H1 (cell line): ENCODE results near the gene DLL3. TPM values are rescaled to one million over a fixed set of nuclear protein-coding genes. Genes with fewer than 3 reads are reported as not detected.

Source experiments
- CTCF ChIA-PET: fragments of 300-600 bp; sonication (Branson Sonifier 250); formaldehyde crosslinking; loops from one replicate; lab custom pipeline; 2021; ENCODE audit not compliant: partially characterized antibody; lab: Charles Lee
- POLR2A ChIA-PET: fragments of 300-600 bp; sonication (Branson Sonifier 250); formaldehyde crosslinking; loops from one replicate; lab custom pipeline; 2021; ENCODE audit warnings: inconsistent platforms; ENCODE audit not compliant: partially characterized antibody; lab: Charles Lee
- DNase-seq, 2 experiments: peaks; one replicate each; pipeline versions ENCODE4 v3.0.0 to v3.0.0-alpha.2; 2010 to 2022; ENCODE audit warnings: low spot score in 2 of 2, low read depth in 1 of 2, mixed read lengths in 1 of 2
- FAIRE-seq: peaks from 2 replicates; lab custom pipeline; 2011; peaks lifted over from hg19 to GRCh38; lab: Jason Lieb, UNC
- H2AFZ ChIP-seq: 2 replicates; pipeline ENCODE4 v1.8.1; 2012; ENCODE audit warnings: low read length, inconsistent platforms
- H2AK5ac ChIP-seq: 2 replicates; pipeline ENCODE4 v1.6.1; 2013; ENCODE audit warnings: low read depth, low read length
- H2BK120ac ChIP-seq: replicated peaks from 2 replicates; pipeline ENCODE3; 2013; ENCODE audit warnings: low read depth, low read length, inconsistent platforms
- H2BK12ac ChIP-seq: 2 replicates; pipeline ENCODE4 v1.6.1; 2013; ENCODE audit warnings: low read depth, low read length
- H2BK15ac ChIP-seq: 2 replicates; pipeline ENCODE4 v1.6.1; 2013; ENCODE audit warnings: low read length
- H2BK20ac ChIP-seq: 2 replicates; pipeline ENCODE4 v1.6.1; 2013; ENCODE audit warnings: low read length
- H2BK5ac ChIP-seq: 2 replicates; pipeline ENCODE4 v1.6.1; 2013; ENCODE audit warnings: low read depth, low read length
- H3K14ac ChIP-seq: 2 replicates; pipeline ENCODE4 v1.6.1; 2013; ENCODE audit warnings: inconsistent platforms; ENCODE audit not compliant: insufficient read length
- H3K18ac ChIP-seq: 2 replicates; pipeline ENCODE4 v1.6.1; 2013; ENCODE audit warnings: low read length; ENCODE audit errors: extremely low read depth
- H3K23ac ChIP-seq: 2 replicates; pipeline ENCODE4 v1.6.1; 2013; ENCODE audit warnings: inconsistent platforms; ENCODE audit not compliant: insufficient read length
- H3K23me2 ChIP-seq: 2 replicates; pipeline ENCODE4 v1.6.1; 2013; ENCODE audit warnings: low read depth, low read length
- H3K27ac ChIP-seq: 2 replicates; pipeline ENCODE4 v1.6.1; 2011; ENCODE audit warnings: low read depth, low read length, inconsistent platforms
- H3K27me3 ChIP-seq, 4 experiments: replicated peaks in 1 of 4; 1 replicate in 1 of 4; 2 replicates in 3 of 4; pipeline versions ENCODE4 v1.6.1 to v1.8.1; 2011 to 2013; ENCODE audit warnings: low read length in 3 of 4, mild to moderate bottlenecking in 3 of 4, inconsistent platforms in 2 of 4, mixed read lengths in 2 of 4, moderate library complexity in 1 of 4; ENCODE audit not compliant: control insufficient read depth in 3 of 4, insufficient read depth in 3 of 4; ENCODE audit errors: extremely low read depth in 1 of 4
- H3K36me3 ChIP-seq, 4 experiments: 2 replicates each; pipeline versions ENCODE4 v1.6.1 to v1.8.1; 2011 to 2013; ENCODE audit warnings: mild to moderate bottlenecking in 4 of 4, low read length in 3 of 4, moderate library complexity in 2 of 4, control low read depth in 1 of 4, inconsistent platforms in 1 of 4; ENCODE audit not compliant: insufficient read depth in 4 of 4, control insufficient read depth in 2 of 4
- H3K4ac ChIP-seq: replicated peaks from 2 replicates; pipeline ENCODE3; 2013; ENCODE audit warnings: low read length, low read depth, mixed read lengths, inconsistent platforms; ENCODE audit not compliant: insufficient read length
- H3K4me1 ChIP-seq, 4 experiments: replicated peaks in 1 of 4; 1 replicate in 1 of 4; 2 replicates in 3 of 4; pipeline versions ENCODE4 v1.6.1 to v1.8.1; 2011 to 2013; ENCODE audit warnings: low read length in 3 of 4, inconsistent platforms in 2 of 4, mixed read lengths in 1 of 4; ENCODE audit not compliant: insufficient read depth in 4 of 4, control insufficient read depth in 3 of 4
- H3K4me2 ChIP-seq, 2 experiments: 2 replicates each; pipeline versions ENCODE4 v1.6.1 to v1.8.1; 2011 to 2013; ENCODE audit warnings: low read depth in 2 of 2, low read length in 2 of 2, control low read depth in 1 of 2, inconsistent platforms in 1 of 2, mild to moderate bottlenecking in 1 of 2; ENCODE audit not compliant: insufficient read depth in 1 of 2
- H3K4me3 ChIP-seq, 4 experiments: fragments of 200-600, 300-600 bp in 1 of 4; sonication (generic), shearing (Covaris generic), sonication (Bioruptor Twin) in 1 of 4; 2 replicates each; pipeline versions ENCODE4 v1.5.1 to v1.8.1; 2011 to 2016; ENCODE audit warnings: low read length in 4 of 4, low read depth in 3 of 4, control low read depth in 2 of 4, inconsistent platforms in 2 of 4, mild to moderate bottlenecking in 2 of 4, mixed read lengths in 1 of 4, moderate library complexity in 1 of 4; ENCODE audit not compliant: insufficient read depth in 2 of 4; ENCODE audit errors: extremely low read depth in 1 of 4
- H3K56ac ChIP-seq: replicated peaks from 2 replicates; pipeline ENCODE3; 2013; ENCODE audit warnings: low read depth, mild to moderate bottlenecking, mixed read lengths, low read length, inconsistent platforms; ENCODE audit not compliant: insufficient read length
- H3K79me1 ChIP-seq: 2 replicates; pipeline ENCODE4 v1.6.1; 2013; ENCODE audit warnings: low read depth, low read length, control low read depth
- H3K79me2 ChIP-seq, 2 experiments: 2 replicates each; pipeline versions ENCODE4 v1.6.1 to v1.8.1; 2012 to 2013; ENCODE audit warnings: low read length in 2 of 2, mild to moderate bottlenecking in 2 of 2, inconsistent platforms in 1 of 2; ENCODE audit not compliant: insufficient read depth in 2 of 2, control insufficient read depth in 1 of 2
- H3K9ac ChIP-seq, 4 experiments: replicated peaks in 1 of 4; 1 replicate in 1 of 4; 2 replicates in 3 of 4; pipeline versions ENCODE4 v1.6.1 to v1.8.1; 2011 to 2013; ENCODE audit warnings: low read depth in 3 of 4, low read length in 3 of 4, control low read depth in 2 of 4, mild to moderate bottlenecking in 2 of 4, moderate library complexity in 2 of 4, inconsistent platforms in 1 of 4; ENCODE audit errors: extremely low read depth in 1 of 4
- H3K9me3 ChIP-seq, 2 experiments: 2 replicates each; pipeline versions ENCODE4 v1.6.1 to v1.8.1; 2012 to 2013; ENCODE audit warnings: mild to moderate bottlenecking in 2 of 2, moderate library complexity in 2 of 2, control low read depth in 1 of 2, inconsistent platforms in 1 of 2, low read depth in 1 of 2, low read length in 1 of 2, mixed read lengths in 1 of 2; ENCODE audit not compliant: insufficient read depth in 2 of 2
- H4K20me1 ChIP-seq, 2 experiments: replicated peaks in 1 of 2; 2 replicates each; pipeline versions ENCODE3 to v1.8.1; 2011 to 2013; ENCODE audit warnings: inconsistent platforms in 2 of 2, low read length in 2 of 2, mild to moderate bottlenecking in 1 of 2; ENCODE audit not compliant: insufficient read depth in 2 of 2, control insufficient read depth in 1 of 2
- H4K5ac ChIP-seq: 2 replicates; pipeline ENCODE4 v1.6.1; 2013; ENCODE audit warnings: low read length, low read depth, mixed read lengths, inconsistent platforms; ENCODE audit not compliant: insufficient read length
- H4K8ac ChIP-seq: 2 replicates; pipeline ENCODE4 v1.8.0; 2013; ENCODE audit warnings: mild to moderate bottlenecking, moderate library complexity, low read length, inconsistent platforms; ENCODE audit not compliant: insufficient read depth; ENCODE audit errors: extremely low read depth
- H4K91ac ChIP-seq: replicated peaks from 2 replicates; pipeline ENCODE3; 2013; ENCODE audit warnings: low read length, mixed read lengths, inconsistent platforms; ENCODE audit not compliant: insufficient read length
- ASH2L ChIP-seq: fragments of 200-600, 300-600 bp; sonication (generic); IDR thresholded peaks from one replicate; pipeline ENCODE4 v1.7.1; 2017; ENCODE audit warnings: low read length
- KDM4A ChIP-seq: IDR thresholded peaks from one replicate; pipeline ENCODE4 v1.7.1; 2012; ENCODE audit warnings: low read depth, mild to moderate bottlenecking, moderate library complexity, low read length, inconsistent platforms; ENCODE audit not compliant: severe bottlenecking
- KDM5A ChIP-seq: fragments of 200-600 bp; IDR thresholded peaks from 2 replicates; pipeline ENCODE4 v1.7.1; 2012; ENCODE audit warnings: mild to moderate bottlenecking, low read length, inconsistent platforms, mixed read lengths
- PHF8 ChIP-seq: fragments of 200-600 bp; sonication (generic); conservative IDR thresholded peaks from 2 replicates; pipeline ENCODE4 v1.7.1; 2012; ENCODE audit warnings: low read depth, mild to moderate bottlenecking, inconsistent platforms, low read length, moderate library complexity
- POLR2A ChIP-seq, 2 experiments: IDR thresholded peaks; 1 replicate in 1 of 2; 2 replicates in 1 of 2; pipeline ENCODE4 v1.6.1; 2011; ENCODE audit warnings: low read depth in 2 of 2, low read length in 2 of 2, mild to moderate bottlenecking in 2 of 2; ENCODE audit errors: control extremely low read depth in 1 of 2
- POLR2AphosphoS5 ChIP-seq: IDR thresholded peaks from 2 replicates; pipeline ENCODE4 v1.6.1; 2011; ENCODE audit warnings: low read depth, low read length
- TBP ChIP-seq: IDR thresholded peaks from 2 replicates; pipeline ENCODE4 v1.6.1; 2011; ENCODE audit warnings: low read depth, low read length, improper control_type of control experiment
- WGBS, 2 experiments: shearing (Covaris generic) in 1 of 2; methylation state at CpG; one replicate each; pipeline versions ENCODE4 v1.1.6 to v1.1.7; 2013 to 2015; ENCODE audit warnings: low lambda C conversion rate in 2 of 2, mixed read lengths in 2 of 2, inconsistent platforms in 1 of 2, low coverage in 1 of 2, missing lambda C conversion rate in 1 of 2; ENCODE audit not compliant: insufficient replicate concordance in 2 of 2, insufficient coverage in 1 of 2, insufficient read length in 1 of 2; ENCODE audit errors: extremely low coverage in 1 of 2, missing lambda C conversion rate in 1 of 2; 5-methylcytosine and 5-hydroxymethylcytosine counted together
- polyA plus RNA-seq, 7 experiments: library from polyadenylated mRNA; depleted of rRNA in 3 of 7; stranded (reverse) in 5 of 7; unstranded in 2 of 7; fragments of >200 nt in 5 of 7; fragments of 200-250 nt in 2 of 7; gene quantifications; 1 replicate in 5 of 7; 2 replicates in 1 of 7; 4 replicates in 1 of 7; pipeline versions ENCODE4 v1.2.1 to v1.2.3, GENCODE V29; 2011 to 2013; ENCODE audit warnings: missing spikeins in 2 of 7, mixed read lengths in 2 of 7
- total RNA-seq: library from RNA; stranded (reverse); fragmentation: NEBNext Ultra II Directional; extraction: Animal tissue kit (Norgen Biotek cat#: 25700); gene quantifications from 2 replicates; pipeline ENCODE4 v1.2.1, GENCODE V29; 2021

DLL3 gene
- total and polyA plus RNA-seq, 2 of the 8 experiments (the other 6 are each of a cell fraction or from before 2014, with no cell fraction given) = 12.2 to 13.8 TPM

- 0 out of 2 replicates have a peak overlapping the region, but pooled peaks have one; percentile 43 for H2AFZ ChIP-seq
- peak overlapping the region; percentile 38 for H3K4ac ChIP-seq
- H3K4me3 ChIP-seq = peak overlapping the region; percentile 76 to 95 (median 90)
- ChIA-PET POLR2A (interaction anchor here (0.8 to 4.2 kb wide), 20 partner anchors 9 to 124 kb away, joined by 3 to 24 read pairs (median 5); partner anchors contain the start of genes EID2, EID2B, MED29 and RPS16), CTCF (interaction anchor here (0.9 to 10.7 kb wide), 6 partner anchors 12 to 104 kb away, joined by 3 to 101 read pairs (median 10); partner anchors contain the start of genes EID2B and PLEKHG2)
- H2BK20ac ChIP-seq = no peak overlapping the region
- 0 out of 2 replicates have a peak overlapping the region, but pooled peaks have one; percentile 39 for H2BK12ac ChIP-seq
- peak overlapping the region; percentile 22 for H4K8ac ChIP-seq
- H3K23me2 ChIP-seq = peaks cover 10% of the 10 kb centered on the region; the same call in 1 of the 2 replicates
- H3K23ac ChIP-seq = no peak overlapping the region
- no peak overlapping the region for H2BK120ac ChIP-seq
- peaks cover 0 to 2% (median 0%) of the 10 kb centered on the region in 4 experiments; a peak in 3 of 7 replicates for H3K27me3 ChIP-seq
- H3K9me3 ChIP-seq = no peaks in the 10 kb centered on the region
- H3K18ac ChIP-seq = peak overlapping the region; percentile 88
- H3K79me1 ChIP-seq = peaks cover 10% of the 10 kb centered on the region
- H4K20me1 ChIP-seq = peaks cover 2 to 3% of the 10 kb centered on the region in 2 experiments
- no peak overlapping the region for H2BK15ac ChIP-seq
- no peak overlapping the region for H2AK5ac ChIP-seq
- peak overlapping the region; percentile 61 to 77 (median 70) for H3K9ac ChIP-seq
- DNase-seq (no peak), FAIRE-seq (no peak)
- peak overlapping the region; percentile 36 for H3K56ac ChIP-seq
- WGBS, 2 experiments = 2% methylated on average over 33 of the region's 44 CpGs; no CpG with 5 or more reads in 1 of the 2 experiments
- H3K4me2 ChIP-seq = peak overlapping the region; percentile 56 to 85
- H3K79me2 ChIP-seq = peaks cover 0 to 7% of the 10 kb centered on the region in 2 experiments; a peak in 3 of 4 replicates
- H4K5ac ChIP-seq = peak overlapping the region; percentile 8
- no peak for TF ChIP-seq KDM5A
- TF ChIP-seq POLR2A (IDR thresholded peaks at IDR 0.05; ENCODE audit: control extremely low read depth in 1 of 2, low read depth in 2 of 2, low read length in 2 of 2) = peak in 1 of 2 experiments; percentile 14; a peak in 1 of 3 replicates
- peak; percentile 81 for TF ChIP-seq KDM4A
- no peak for TF ChIP-seq POLR2AphosphoS5
- 0 out of 2 replicates have a peak, but pooled peaks have one; percentile 6 for TF ChIP-seq TBP
- 0 out of 2 replicates have a peak, but pooled peaks have one; percentile 25 for TF ChIP-seq PHF8
- TF ChIP-seq ASH2L = peak; percentile 60
- H2BK5ac ChIP-seq = peak overlapping the region; percentile 55; the same call in 1 of the 2 replicates
- peaks cover 1 to 6% (median 3%) of the 10 kb centered on the region in 4 experiments; a peak in 3 of 8 replicates for H3K36me3 ChIP-seq
- peaks cover 0 to 11% (median 5%) of the 10 kb centered on the region in 4 experiments; a peak in 6 of 7 replicates for H3K4me1 ChIP-seq
- no peak overlapping the region for H3K14ac ChIP-seq
- peak overlapping the region; percentile 20 for H4K91ac ChIP-seq
- peak overlapping the region; percentile 61; the same call in 1 of the 2 replicates for H3K27ac ChIP-seq
Observed at GRCh38 chr19:39515551-39516191, 16.9 kb downstream of the DLL3 start.
